ENCODE results near the gene SLC40A1.

Gene SLC40A1

DNA sequence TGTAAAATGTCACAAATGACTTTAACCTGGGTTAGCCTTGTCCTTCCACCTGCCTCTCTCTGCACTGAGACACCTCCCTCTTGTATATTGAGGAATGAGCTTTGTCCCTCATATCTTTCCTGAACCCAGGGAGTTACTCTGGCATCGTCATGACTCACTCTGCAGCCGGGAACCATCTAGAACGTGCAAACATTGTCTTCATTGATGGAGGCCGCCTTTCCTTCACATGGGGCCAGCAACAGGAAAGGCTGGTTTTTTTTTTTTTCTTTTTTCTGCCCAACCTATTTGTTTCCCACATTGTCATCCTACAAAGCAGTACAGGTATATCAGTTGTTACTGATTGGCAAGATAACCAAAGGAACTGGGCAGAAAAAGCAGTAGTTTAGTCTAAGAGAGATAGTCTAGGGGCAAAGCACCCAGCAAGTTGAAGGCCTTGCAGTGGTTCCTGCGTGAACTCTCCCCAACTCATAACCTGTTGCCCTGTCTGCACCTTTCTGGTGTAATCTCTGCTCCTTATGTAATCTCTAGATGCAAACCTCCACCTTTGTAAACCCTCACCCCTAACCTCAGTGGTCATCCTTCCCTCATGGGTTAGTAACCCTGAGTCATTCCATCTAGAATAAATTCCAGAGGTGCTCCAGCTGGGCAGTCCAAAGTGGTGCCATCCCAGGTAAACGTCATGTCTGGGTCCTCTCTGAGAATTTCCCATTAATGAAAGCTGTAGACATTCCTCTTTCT, 38.3 kb downstream of the SLC40A1 start:
- no peak for DNase-seq (ENCODE audit: low read depth in 1 of 2, low spot score in 1 of 2)

DNA sequence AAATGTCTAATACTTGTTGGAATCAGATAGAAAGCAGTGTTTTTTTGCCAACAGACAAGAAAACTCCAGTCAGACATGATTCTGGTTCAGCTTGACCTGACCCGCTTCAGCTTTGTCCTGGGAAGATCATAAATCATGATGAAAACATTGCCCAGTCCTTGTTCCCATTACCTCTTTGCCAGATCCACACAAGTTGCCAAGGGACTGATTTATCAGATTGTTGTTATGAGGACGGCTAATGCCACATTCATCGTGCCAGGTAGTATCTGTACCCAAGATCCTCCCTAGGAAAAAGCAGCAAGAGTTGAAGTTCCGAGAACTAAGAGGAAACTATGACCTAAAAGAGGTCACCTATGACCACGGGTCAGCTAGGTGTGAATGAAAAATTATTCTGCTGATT, 39.0 kb downstream of the SLC40A1 start:
- DNase-seq (ENCODE audit: low read depth in 1 of 2, low spot score in 1 of 2), result no peak

DNA sequence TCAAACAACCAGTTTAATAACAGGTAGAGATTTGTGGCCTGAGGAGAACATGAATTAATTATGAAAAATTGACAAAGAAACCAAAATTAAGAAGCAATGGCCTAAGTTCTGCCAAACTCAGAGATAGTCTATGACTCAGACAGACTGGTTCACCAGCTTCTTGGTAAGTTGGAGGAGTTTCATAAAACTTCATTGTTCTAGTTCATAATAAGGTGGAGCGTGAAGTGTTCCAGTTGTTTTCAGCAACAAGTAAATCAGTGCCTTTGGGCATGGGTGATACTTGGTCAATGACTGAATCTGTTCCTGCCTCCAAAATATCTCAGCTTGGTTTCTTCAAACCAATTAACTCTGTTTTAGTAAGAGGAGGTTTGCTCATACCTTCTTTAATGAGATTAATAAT, 40.0 kb downstream of the SLC40A1 start:
- DNase-seq (ENCODE audit: low read depth in 1 of 2, low spot score in 1 of 2), result no peak

DNA sequence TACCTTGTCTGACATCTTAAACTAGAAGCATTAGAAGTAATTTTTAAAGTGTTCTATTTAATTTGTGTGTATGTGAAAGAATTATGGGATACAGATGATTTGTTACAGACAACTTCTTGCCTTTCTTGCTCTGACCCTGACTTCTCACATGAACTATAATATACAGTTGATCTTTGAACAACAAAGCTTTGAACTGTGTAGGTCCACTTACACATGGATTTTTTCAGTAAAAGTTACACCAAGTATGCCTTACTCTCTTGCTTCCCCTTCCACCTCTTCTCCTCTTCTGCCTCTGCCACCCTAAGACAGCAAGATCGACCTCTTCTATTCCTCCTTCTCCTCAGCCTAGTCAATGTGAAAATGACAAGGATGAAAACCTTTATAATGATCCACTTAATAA, 42.2 kb downstream of the SLC40A1 start:
- DNase-seq (ENCODE audit: low read depth in 1 of 2, low spot score in 1 of 2), result no peak

DNA sequence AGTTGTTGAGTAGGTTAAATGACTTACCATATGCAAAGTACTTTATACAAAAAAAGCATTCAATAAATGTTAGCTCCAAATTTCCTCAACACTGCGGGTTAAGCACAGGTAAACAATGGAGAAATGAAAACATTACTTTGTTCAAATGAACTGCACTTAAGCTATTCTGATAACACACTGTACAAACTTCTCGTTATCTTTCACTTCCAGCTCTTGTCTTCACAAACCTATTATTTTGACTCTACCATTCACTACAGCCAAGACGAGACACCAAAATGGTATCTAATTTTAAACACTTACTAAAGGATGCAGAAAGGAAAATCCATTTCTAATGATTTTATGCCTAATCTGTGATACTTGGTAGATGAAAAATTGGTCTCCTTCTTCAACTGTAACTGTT, 43.8 kb downstream of the SLC40A1 start:
- no peak for DNase-seq (ENCODE audit: low read depth in 1 of 2, low spot score in 1 of 2)

DNA sequence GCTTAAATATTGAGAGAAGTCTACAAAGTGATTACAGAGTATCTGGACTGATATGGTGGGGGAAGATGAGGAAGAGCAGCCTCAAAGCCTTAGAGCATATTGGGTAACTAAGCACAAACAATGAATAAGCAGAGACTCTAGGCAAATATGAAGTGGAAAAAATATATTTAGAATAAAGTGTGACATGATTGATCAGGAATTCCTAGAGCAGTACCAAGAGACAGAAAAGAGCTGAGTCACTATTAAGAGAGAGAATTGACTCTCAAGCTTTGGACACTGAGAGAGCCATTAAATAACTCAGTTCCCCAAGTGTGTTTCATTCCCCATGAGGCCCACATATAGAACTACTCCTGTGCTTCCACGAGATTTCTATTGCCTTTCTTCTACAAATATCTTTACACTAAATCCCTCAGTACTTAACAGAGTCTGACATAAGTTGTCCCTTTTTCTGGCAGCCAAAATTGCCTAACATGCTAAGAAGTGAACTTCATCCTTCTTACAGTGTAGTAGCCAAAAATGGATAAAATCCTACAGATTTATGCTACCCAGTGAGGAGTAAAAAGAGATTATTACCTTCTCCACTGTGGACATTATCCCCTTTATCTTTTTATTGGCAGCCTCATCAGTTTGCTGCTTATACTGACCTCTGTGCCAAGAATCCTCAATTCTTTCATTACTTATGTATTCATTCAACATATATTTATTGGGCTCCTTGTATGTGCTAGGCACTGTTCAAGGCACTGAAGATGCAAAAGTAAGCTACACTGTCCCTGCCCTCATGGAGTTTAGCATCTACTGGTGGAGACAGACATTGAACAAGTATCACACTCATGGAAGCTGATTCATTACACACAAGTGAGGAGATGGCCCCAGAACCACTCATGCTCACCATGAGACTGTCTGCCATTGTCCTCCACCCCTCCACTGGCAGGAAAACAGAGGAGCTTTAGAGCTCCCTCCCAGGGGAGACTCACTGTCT, 45.4 kb downstream of the SLC40A1 start:
- DNase-seq (ENCODE audit: low read depth in 1 of 2, low spot score in 1 of 2), result no peak

DNA sequence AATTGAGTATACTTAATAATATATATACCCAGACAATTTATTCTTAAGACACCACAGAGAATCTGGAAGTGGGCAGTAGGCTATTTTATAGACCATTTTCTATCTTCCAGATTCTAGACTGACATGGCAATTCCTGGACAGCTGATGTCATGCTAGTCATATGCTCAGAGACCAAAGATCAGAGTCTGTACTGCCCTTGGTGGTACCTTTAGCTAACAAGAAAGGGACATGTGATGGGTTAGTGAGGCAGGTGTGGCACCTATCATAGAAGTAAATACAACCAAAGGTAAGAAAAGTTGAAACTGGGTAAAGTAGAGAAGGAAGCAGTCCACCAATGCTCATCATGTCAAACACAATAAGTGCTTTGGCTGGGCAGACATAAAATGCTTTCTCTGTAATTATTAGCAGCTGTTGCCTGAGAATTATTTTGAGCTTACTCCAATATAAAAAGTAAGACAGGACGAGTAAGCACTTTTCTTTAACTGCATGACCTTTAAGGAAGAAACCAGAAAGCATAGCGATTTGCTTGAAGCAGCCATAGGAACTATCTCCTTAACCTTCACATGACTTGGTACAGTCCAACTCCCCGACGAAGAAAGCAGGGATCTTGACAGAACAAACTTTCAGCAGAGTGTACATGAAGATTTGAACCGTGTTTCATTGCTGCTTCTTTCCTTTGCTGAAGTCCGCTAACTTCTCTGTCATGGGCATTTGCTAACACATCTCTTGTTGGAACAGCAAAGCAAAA, 47.1 kb downstream of the SLC40A1 start:
- DNase-seq (ENCODE audit: low read depth in 1 of 2, low spot score in 1 of 2), result no peak

DNA sequence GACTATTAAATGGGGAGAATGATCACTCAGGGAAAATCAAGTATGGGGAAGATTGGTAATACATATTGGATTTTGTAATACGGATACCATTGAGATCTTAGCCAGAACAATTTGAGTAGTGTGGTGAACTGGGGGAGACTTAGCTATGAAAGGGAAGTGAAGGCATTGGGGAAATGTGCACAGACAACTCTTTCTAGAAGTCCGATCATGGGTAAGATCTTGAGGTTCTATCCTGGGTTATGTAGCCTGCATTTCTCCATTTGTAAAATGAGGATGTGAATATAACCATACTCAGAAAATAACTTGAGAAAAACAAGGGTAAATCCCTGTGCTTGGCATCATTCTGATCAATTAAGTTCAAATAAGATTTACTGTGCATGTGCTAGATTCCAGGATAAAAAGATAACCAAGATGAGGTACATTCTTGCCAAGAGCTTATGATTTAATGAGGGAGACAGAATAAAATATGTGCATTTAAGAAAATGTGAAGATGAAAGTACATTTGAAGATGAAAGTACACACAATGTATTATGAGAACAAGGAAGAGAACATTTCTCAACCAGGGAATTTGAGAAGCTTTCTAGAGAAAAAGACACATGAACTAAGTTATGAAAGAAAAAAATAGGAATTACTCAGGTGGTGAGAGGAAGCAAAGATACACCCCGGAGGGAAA, 49.5 kb downstream of the SLC40A1 start:
- DNase-seq (ENCODE audit: low read depth in 1 of 2, low spot score in 1 of 2), result no peak

DNA sequence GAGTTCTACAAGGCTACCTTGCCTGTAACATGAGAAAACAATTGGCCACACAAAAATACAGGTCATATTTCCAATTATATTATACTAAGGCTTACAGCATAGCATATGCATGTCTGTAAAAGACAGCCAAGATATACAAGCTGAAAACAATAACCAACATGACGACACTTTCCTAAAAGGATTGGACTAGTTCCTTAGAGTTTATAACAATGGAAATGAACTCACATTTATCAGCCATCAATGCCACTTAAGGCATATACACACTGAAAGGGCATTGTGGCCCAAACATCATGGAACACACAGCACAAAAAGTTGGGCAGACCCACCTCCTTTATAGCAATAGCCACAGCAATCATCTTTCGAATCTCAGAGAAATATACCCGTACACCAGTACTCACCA, 52.0 kb downstream of the SLC40A1 start:
- no peak for DNase-seq (ENCODE audit: low read depth in 1 of 2, low spot score in 1 of 2)

DNA sequence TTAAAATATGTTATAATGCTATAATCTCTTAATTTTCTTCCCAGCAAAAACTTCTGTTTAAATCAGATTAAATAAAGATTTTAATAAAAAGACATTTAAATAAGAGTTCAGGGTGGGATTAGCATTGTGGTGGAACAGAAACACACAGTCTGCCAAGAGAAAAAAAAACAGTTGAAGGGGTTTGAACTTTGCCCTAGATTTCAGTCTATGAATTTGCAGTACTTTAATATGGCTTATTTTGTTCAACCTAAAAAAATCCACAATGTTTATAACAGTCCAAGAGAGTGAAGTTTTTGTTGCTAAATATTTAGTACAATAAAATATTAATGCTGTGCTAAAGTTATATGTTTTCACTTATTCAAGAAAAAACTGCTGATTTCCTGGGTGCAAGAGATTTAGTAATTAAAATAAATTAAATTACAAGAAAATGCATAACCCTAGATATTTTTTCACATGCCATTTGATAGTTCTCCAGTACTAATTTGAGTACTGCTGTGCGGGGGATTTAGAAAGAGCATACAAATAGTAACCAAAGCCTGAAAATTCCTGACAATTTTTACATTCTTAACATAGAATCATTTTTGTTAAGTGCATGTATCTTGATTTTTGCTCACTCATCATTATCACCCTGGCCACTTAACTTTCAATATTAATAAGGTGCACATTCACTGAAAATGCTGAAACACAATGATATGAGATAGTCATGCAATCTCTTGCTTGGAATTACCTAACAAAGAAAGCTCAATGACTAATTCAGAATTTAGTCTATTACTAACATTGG, 52.6 kb downstream of the SLC40A1 start:
- no peak for DNase-seq (ENCODE audit: low read depth in 1 of 2, low spot score in 1 of 2)

DNA sequence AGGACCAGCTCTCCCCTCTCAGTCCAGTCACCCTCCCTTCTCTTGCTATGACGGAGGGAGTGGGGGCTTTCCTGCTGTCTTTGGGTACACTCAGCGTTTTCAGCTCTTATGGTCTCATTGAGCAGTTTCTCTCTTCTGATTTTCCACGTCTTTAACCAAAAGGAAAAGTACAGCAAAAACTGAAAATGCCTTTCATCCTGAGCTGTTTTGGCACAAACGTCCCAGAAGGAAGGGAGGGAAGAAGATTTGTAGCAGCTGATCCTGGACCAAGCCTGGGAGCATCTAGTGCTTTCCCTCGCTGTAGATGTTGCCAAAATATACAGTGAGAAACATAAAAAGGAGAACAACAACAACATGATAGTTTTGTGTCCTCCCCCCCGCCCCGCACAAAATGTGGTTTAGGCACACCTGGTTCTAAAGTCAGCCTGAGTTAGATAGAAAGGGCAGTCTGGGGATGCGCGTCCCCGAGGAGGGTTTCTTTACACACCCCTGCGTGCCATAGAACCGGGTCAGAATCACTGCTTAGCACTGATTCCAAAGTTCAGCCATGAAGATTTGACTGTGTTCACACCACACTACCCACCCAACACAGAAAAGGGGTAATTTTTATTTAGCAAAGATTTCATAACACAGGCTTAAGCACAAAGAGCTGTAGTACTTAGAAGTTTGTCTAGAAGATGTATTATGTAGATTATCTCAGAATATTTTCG, 53.4 kb downstream of the SLC40A1 start:
- no peak for DNase-seq (ENCODE audit: low read depth in 1 of 2, low spot score in 1 of 2)

DNA sequence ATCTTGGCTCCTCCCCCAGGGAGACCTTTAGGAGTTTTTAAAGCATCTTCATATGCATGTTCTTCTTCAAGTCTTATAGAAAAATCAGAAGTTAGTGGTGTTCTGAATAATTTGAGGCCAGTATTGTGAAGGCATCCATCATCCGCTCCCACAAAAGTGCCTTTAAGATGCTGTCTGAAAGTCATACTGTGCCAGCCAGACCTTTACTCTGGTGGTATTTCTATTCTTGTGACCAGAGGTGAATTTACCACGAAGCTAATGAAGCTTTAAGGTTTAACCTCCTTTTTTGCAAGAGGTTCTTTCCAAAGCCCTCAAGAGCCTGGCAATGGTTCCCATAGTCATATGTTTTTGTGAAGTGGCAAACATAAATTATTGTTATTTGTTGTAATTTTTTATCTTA, 54.3 kb downstream of the SLC40A1 start:
- DNase-seq (ENCODE audit: low read depth in 1 of 2, low spot score in 1 of 2), result no peak

DNA sequence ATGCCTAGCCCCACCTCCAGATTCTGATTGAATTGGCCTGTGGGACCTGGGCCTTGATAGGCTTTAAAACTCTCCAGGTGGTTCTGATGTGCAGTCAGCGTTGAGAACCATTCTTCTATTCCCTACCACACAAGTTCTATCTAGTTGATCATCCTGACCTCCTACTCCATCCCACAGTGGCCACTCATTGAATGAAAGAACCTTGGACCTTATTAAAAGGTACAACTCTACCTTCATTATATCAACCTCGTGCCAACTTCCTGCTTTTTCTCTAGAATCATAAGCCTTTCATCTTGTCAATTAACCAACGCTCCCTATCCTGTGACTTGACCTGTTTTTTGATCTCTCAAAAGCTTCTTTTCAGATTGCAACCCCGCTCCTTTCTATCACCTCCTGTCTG, 55.8 kb downstream of the SLC40A1 start:
- DNase-seq (ENCODE audit: low read depth in 1 of 2, low spot score in 1 of 2), result no peak

DNA sequence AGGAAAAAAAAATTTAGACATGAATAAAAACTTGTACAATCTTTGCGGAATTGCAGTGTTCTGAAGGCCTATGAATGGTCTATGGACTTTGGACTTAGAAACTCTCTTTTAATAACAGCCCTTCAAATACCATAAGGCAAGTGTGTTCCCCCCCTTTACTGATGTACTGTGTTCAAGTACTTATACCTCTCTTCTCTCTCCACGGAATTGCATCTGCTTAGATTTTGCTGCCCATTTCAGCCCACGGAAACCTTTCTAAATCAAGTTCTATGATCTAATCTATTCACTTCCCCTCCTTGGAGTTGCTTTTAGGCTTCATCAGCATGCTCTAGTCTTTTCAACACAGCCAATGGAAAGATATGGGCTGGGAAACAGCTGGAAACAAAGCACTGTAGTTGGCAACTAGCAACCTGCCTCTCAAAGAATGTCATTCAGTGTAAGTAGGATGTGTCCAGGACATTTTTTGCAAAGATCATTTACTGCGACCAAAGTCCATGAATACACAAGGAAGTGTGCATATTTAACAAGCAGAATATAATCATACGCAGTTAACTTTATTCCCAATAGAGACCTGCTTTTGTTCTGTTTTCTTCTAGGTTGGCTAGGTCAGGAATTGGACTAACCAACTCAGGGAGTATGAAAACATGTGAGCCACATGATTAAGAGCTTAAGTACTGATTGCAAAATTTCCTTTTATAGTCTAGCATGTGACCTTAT, 58.0 kb downstream of the SLC40A1 start:
- no peak for DNase-seq (ENCODE audit: low read depth in 1 of 2, low spot score in 1 of 2)

DNA sequence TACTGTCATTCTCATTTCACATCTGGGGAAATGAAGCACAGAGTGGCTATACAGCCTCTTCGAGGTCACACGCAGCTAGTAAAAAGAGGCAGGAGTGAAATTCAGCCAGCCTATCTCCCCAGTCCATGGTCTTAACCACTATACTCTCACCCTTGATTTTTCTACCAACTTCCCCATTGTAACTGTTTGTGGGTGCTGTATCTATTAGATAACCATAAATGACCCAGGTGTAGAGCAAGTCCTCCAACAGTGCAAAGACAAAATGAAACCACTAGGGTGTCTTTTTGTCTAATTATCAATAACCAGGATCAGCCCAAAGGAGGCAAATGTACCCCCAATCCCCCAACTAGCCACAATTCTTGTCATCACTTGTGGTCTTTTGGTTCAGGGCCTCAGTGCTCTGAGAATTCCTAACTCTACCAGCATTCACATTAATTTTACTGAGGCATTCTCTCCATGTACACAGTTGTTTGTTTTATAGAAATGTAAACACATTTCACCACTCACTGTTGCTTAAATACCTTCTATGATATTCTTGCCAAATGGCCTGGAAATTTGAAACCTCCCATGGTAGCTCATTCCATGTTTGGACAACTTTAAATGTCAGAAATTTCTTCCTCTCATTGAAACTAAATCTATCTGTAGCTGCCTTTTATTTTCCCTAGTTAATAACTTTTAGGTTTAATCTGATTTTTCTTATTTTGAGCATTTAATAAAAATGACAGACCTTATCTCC, 58.7 kb downstream of the SLC40A1 start:
- DNase-seq (ENCODE audit: low read depth in 1 of 2, low spot score in 1 of 2), result no peak

DNA sequence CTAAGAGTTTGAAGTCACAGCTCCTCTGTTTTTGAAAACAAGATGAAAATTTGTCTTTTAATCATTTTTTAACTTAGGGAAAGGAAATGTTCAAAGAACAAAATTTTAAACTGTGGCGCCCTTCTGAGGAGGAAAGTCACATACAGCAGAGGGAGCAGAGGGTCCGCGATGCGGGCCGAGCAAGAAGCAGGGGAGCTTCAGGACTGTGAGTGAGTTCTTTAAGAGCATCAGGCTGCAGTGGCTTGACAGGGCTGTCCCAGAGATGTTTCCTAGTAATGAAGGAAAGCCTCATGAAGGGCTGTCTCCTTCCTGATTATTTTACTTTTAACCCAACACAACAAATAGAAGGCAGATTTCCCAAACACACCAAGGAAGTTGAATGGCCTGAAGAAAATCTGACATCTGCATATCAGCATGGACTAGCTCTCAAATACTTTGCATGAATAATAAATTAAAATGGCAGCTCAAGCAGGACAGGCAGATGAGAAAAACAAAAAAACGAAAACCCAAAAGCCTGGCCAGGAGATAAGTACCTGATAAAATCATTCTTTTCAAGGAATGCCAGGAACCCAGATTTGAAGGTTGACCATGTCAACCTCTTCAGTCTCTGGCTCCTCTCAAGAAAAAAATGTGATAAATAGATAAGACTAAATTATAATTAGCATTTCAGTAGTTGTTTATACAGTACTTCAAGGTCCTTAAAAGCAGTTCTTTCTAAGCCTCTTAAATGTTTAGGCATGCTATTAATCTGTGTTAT, 60.8 kb downstream of the SLC40A1 start:
- no peak for DNase-seq (ENCODE audit: low read depth in 1 of 2, low spot score in 1 of 2)

DNA sequence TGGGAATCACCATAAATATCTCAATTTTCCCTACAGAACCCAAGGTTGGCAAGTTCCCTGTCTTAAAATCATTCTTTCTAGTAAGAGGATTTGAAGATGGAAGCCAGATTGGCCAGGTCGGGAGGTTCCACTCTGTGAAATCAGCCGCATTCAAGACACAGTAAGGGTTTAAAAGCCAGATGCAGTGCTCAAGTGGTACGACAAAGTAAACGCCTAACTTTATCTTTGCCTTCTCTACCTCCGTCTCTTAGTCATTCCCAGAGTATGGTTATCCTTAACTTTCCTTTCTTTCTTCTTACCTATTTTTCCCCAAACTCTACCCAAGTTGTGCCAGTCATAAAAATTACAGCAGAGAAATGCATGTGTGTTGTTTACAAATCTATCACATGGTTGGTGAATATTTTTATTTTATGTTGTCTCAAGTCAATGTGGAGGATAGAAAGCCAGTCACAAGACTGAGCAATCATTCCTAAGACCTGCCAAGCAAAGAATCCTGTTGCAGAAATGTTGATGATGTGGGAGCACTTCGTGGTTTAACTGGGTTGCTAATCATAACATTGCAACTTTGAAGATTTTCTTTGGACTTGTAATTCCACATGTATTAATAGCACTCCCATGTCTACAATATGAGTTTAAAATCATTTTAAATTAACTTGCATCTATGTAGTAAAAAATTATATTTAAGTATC, 62.6 kb downstream of the SLC40A1 start:
- DNase-seq (ENCODE audit: low read depth in 1 of 2, low spot score in 1 of 2), result no peak
